ENCODE measurements around the gene UNC13C.

UNC13C gene

GRCh38 chr15:54017959-54018358, 39.7 kb downstream of the UNC13C start:
- DNase-seq (ENCODE audit: low read depth in 2 of 2), result no peak

DNA sequence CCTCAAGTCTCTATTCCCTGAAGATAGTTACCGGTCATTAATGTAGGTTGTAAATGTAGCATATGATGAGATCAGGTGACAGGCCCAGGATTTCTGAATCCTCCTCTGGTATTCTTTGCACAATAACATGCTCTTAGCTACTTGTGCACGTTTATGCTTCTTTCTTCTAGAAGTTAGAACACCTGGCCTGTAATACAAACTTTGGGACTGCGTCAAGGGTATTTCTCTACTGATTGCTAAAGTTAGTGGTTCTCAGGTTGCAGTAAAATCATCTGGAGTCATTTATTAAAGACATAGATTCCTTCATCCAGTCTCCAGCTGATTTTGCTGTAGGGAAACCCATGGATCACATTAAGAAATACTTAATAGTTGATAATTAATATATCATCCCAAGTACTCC, 48.0 kb downstream of the UNC13C start:
- DNase-seq (ENCODE audit: low read depth in 2 of 2), result no peak

DNA sequence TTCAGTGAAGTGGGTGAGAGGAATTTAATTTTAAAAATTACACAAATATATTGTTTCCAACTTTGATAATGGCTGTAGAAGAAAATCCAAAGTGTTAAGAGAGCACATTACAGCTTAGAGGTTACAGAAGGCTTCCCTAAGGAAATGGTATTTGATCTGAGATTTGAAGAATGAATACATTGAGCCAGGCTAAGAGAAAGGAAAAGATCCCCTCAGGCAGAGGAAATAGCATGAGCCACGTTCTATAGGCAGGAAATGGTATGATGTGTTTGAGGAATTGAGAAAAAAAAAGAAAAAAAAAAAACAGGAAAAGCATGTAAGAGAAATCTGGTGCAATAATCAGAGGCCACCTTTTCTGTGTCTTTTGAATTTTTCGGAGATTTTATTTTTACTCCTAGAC, 48.6 kb downstream of the UNC13C start:
- no peak for DNase-seq (ENCODE audit: low read depth in 2 of 2)

DNA sequence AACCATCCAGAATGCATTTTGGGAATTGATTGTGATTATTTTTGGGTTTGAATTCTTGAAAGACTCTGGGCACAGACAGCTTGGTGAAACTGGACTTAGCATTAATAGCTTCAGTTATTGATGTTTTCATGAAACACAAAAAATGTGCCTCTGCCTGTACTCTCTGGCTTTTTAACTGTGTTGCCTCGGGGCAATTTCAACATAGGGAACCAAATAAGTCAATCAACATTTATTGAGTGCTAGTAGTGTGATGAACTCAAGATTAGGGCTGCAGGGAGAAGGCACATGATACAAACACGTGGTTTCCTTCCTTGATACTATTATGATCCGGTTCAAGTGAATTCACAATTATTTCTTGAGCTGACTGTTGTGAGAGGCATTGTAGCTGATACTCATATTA, 50.8 kb downstream of the UNC13C start:
- no peak for DNase-seq (ENCODE audit: low read depth in 2 of 2)

DNA sequence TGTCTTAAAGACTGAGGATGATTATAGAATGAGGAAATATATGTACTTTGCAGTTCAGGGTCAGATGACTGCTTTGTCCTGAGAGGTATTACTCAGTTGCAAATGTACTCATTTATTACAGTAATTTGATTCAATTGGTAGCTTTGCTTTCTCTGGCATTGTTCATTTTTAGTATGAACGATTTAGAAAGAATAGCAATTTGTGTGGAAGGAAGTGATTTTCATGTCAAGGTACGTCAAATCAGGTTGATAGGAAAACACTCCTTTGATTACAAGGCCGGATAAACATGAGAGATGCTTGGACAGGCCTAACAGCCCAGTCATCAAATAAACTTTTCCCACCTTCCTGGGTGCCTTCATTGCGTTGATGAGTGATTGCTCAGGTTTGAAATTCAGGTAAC, 53.8 kb downstream of the UNC13C start:
- no peak for DNase-seq (ENCODE audit: low read depth in 2 of 2)

- no peak for DNase-seq (ENCODE audit: low read depth in 2 of 2)
Measured at GRCh38 chr15:54033356-54033860, 55.2 kb downstream of the UNC13C start.

- no peak for DNase-seq (ENCODE audit: low read depth in 2 of 2)
Measured at GRCh38 chr15:54033869-54034458, 55.7 kb downstream of the UNC13C start.

- DNase-seq (ENCODE audit: low read depth in 2 of 2), result no peak
Measured at GRCh38 chr15:54035616-54036015, 57.4 kb downstream of the UNC13C start.

- no peak for DNase-seq (ENCODE audit: low read depth in 2 of 2)
Measured at GRCh38 chr15:54045397-54045796, 67.2 kb downstream of the UNC13C start.

DNA sequence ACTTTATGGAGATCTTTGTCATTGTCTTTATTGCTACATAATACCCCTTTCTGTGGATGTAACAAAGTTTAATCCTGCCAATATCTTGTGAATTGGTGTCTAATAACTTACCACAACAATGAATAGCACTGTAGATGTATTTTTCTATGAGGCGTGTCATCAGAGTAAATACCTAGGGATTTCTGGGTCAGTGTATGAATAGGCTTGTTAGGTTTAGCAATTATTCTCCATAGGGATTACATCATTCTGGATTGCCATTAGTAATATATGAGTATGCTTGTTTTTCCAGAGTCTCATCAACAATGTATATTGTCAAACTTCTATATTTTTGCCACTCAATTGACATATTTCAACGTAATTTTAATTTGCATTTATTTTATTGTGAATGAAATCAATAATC, 67.9 kb downstream of the UNC13C start:
- no peak for DNase-seq (ENCODE audit: low read depth in 2 of 2)

GRCh38 chr15:54064365-54064764, 86.1 kb downstream of the UNC13C start:
- no peak for DNase-seq (ENCODE audit: low read depth in 2 of 2)

GRCh38 chr15:54066403-54066802, 88.2 kb downstream of the UNC13C start:
- DNase-seq (ENCODE audit: low read depth in 2 of 2), result no peak

- no peak for DNase-seq (ENCODE audit: low read depth in 2 of 2)
Measured at GRCh38 chr15:54082836-54083492, 104.7 kb downstream of the UNC13C start.

DNA sequence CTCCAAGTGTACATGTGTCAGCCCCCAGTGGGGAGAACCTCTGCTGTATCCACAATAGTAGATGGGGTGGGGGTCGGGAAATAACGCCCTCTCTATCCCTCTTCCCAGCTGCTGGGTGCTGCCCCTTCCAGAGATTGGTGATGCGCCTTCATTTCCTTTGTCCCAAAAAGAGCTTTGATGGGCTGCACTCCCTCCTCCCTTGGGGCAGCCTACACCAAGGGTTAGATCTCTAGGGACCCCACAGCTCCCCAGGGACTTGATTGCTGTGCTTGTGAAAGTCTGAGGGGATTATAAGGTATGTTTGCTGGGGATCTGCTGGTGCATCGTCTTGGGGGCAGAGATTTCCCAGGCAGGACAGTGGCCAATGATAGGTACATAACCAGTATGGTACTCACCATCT, 105.3 kb downstream of the UNC13C start:
- DNase-seq (ENCODE audit: low read depth in 2 of 2), result no peak

DNA sequence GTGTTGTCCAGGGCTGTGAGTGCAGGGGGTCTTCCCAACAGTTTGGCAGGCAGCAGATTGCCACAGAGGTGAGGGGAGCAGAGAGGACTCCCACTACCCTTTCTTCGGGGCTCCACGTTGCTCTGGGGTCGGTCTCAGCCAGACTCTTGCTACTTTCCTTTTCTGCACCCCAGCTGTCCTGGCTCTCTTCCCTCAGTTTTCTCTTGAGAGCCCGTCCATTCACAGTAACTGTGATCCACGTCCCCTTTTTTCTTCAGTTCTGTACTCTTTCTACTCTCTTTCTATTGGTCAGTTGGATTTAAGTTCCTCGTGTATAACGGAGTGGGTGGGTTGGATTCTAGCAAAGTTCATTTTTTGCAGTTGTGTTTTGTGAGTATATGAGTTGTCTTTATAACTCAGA, 105.8 kb downstream of the UNC13C start:
- DNase-seq (ENCODE audit: low read depth in 2 of 2), result no peak

DNA sequence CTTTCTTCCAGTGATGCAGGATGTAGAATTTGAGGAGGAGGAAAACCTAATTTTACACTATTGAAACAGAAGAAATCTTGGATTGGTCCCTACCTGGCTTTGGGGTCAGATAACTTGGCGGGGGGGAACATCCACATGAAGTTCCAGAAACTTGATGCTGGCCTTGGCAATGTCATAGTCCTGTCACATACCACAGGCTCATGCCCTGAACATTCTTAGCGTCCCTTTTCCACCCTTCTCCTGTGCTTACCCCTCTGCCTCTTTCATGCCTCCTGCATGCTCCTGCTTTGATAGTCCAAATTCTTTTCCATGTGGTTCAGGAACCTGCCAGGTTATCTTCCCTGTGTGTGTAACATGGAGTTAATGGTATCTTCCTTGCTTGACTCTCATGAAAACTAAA, 110.6 kb downstream of the UNC13C start:
- no peak for DNase-seq (ENCODE audit: low read depth in 2 of 2)

GRCh38 chr15:54089776-54090175, 111.5 kb downstream of the UNC13C start:
- no peak for DNase-seq (ENCODE audit: low read depth in 2 of 2)

- no peak for DNase-seq (ENCODE audit: low read depth in 2 of 2)
Measured at GRCh38 chr15:54091651-54092050, 113.4 kb downstream of the UNC13C start.

GRCh38 chr15:54094661-54095060, 116.4 kb downstream of the UNC13C start:
- no peak for DNase-seq (ENCODE audit: low read depth in 2 of 2)

- DNase-seq (ENCODE audit: low read depth in 2 of 2), result no peak
Measured at GRCh38 chr15:54097019-54097418, 118.8 kb downstream of the UNC13C start.

GRCh38 chr15:54099010-54099409, 120.8 kb downstream of the UNC13C start:
- no peak for DNase-seq (ENCODE audit: low read depth in 2 of 2)

- no peak for DNase-seq (ENCODE audit: low read depth in 2 of 2)
Measured at GRCh38 chr15:54101664-54102270, 123.5 kb downstream of the UNC13C start.

GRCh38 chr15:54102704-54103103, 124.5 kb downstream of the UNC13C start:
- no peak for DNase-seq (ENCODE audit: low read depth in 2 of 2)

Measured in stimulated activated CD4-positive, alpha-beta T cell treated with anti-CD3 and anti-CD28 coated beads, Interleukin-15, amount 100 ng/mL, for 48 hours (primary cell).